Upper lobe of left lung (tissue), 6 donors: ENCODE results near the gene GTF2H3. TPM values are rescaled to one million over a fixed set of nuclear protein-coding genes. Genes with fewer than 3 reads are reported as not detected.

Experiments used
- ATAC-seq, 2 donors: fragments of 200-7000 bp; cut with Tn5 transposase; one replicate each; pipeline ENCODE4 v1.9.1; 2022; ENCODE audit warnings: mild to moderate bottlenecking in 2 of 2, moderate library complexity in 2 of 2; ENCODE audit not compliant: low FRiP score in 2 of 2
- DNase-seq, 2 donors: peaks; one replicate each; pipeline ENCODE4 v3.0.0-alpha.2; 2019 to 2020
- H3K27ac ChIP-seq, 4 donors: fragments of 200-600 bp; sonication (generic); one replicate each; pipeline ENCODE4 v1.5.1; 2016 to 2019
- H3K27me3 ChIP-seq, 4 donors: fragments of 200-600 bp; sonication (generic); one replicate each; pipeline ENCODE4 v1.5.1; 2017 to 2019
- H3K36me3 ChIP-seq, 4 donors: fragments of 200-600 bp; sonication (generic); one replicate each; pipeline ENCODE4 v1.5.1; 2016 to 2019
- H3K4me1 ChIP-seq, 4 donors: fragments of 200-600 bp; sonication (generic); one replicate each; pipeline ENCODE4 v1.5.1; 2018 to 2019
- H3K4me3 ChIP-seq, 4 donors: fragments of 200-600 bp; sonication (generic); one replicate each; pipeline ENCODE4 v1.5.1; 2017 to 2019; ENCODE audit warnings: mild to moderate bottlenecking in 2 of 4, moderate library complexity in 1 of 4
- H3K9me3 ChIP-seq, 4 donors: fragments of 200-600 bp; sonication (generic); one replicate each; pipeline ENCODE4 v1.5.1; 2018 to 2019
- EP300 ChIP-seq, 4 donors: sonication (generic); formaldehyde crosslinking; IDR thresholded peaks; one replicate each; pipeline ENCODE4 v1.5.1; 2017; ENCODE audit warnings: antibody characterized with exemption in 4 of 4, control low read depth in 2 of 4
- POLR2A ChIP-seq, 4 donors: fragments of 450-650 bp; IDR thresholded peaks; one replicate each; pipeline ENCODE4 v1.5.1; 2016 to 2017; ENCODE audit warnings: antibody characterized with exemption in 4 of 4, mild to moderate bottlenecking in 2 of 4
- POLR2AphosphoS5 ChIP-seq, 2 donors: sonication (generic); formaldehyde crosslinking; IDR thresholded peaks; one replicate each; pipeline ENCODE4 v1.5.1; 2017; ENCODE audit warnings: antibody characterized with exemption in 2 of 2
- WGBS, 2 donors: methylation state at CpG; one replicate each; pipeline ENCODE4 v1.1.5; 2017 to 2018; 5-methylcytosine and 5-hydroxymethylcytosine counted together
- total RNA-seq, 6 donors: library from RNA; depleted of rRNA in 4 of 6; stranded (reverse); fragments of >200 nt in 4 of 6; gene quantifications; one replicate each; pipeline versions ENCODE4 v1.1.0 to v1.2.1, GENCODE V29; 2016 to 2021
- TF ChIP-seq, protein P1 (sequence below), 6 experiments: fragments of 450-650 bp in 4 of 6; fragments of 200-600 bp in 2 of 6; sonication (generic) in 2 of 6; IDR thresholded peaks; one replicate each; pipeline ENCODE4 v1.5.1; 2016 to 2019; ENCODE audit warnings: antibody characterized with exemption in 6 of 6
- donor health status: DM: no; HTN: no; CAD: no; lungs with moderate emphysema.
- donor health status: DM: no; HTN: yes; CAD: no; lungs with severe emphysema.

The GTF2H3 gene
- total RNA-seq, 6 donors from 2014 or later, result 9.8 to 22.3 (median 16.8) TPM

GRCh38 chr12:123598522-123598921, 35.1 kb upstream of the GTF2H3 start:
- no peak overlapping the region for H3K4me3 ChIP-seq
- peaks cover 0 to 55% (median 32%) of the 10 kb centered on the region in 4 donors for H3K36me3 ChIP-seq
- TF ChIP-seq, protein P1, sequence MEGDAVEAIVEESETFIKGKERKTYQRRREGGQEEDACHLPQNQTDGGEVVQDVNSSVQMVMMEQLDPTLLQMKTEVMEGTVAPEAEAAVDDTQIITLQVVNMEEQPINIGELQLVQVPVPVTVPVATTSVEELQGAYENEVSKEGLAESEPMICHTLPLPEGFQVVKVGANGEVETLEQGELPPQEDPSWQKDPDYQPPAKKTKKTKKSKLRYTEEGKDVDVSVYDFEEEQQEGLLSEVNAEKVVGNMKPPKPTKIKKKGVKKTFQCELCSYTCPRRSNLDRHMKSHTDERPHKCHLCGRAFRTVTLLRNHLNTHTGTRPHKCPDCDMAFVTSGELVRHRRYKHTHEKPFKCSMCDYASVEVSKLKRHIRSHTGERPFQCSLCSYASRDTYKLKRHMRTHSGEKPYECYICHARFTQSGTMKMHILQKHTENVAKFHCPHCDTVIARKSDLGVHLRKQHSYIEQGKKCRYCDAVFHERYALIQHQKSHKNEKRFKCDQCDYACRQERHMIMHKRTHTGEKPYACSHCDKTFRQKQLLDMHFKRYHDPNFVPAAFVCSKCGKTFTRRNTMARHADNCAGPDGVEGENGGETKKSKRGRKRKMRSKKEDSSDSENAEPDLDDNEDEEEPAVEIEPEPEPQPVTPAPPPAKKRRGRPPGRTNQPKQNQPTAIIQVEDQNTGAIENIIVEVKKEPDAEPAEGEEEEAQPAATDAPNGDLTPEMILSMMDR (IDR thresholded peaks at IDR 0.05), result no peak
- TF ChIP-seq POLR2AphosphoS5 (IDR thresholded peaks at IDR 0.05) (no peak), POLR2A (IDR thresholded peaks at IDR 0.05) (no peak), EP300 (IDR thresholded peaks at IDR 0.05) (no peak)
- H3K9me3 ChIP-seq, result no peaks in the 10 kb centered on the region
- ATAC-seq (no peak), DNase-seq (no peak)
- H3K27ac ChIP-seq, result no peak overlapping the region
- WGBS, 2 donors, result 76 to 88% methylated on average over 3 of the region's 3 CpGs
- peaks cover 13 to 32% (median 21%) of the 10 kb centered on the region in 4 donors for H3K4me1 ChIP-seq
- no peaks in the 10 kb centered on the region for H3K27me3 ChIP-seq

GRCh38 chr12:123599310-123599709, 34.3 kb upstream of the GTF2H3 start:
- DNase-seq (no peak), ATAC-seq (no peak)
- Histone ChIP-seq H3K36me3 (peaks cover 0 to 51% (median 27%) of the 10 kb centered on the region in 4 donors), H3K9me3 (no peaks in the 10 kb centered on the region), H3K27me3 (no peaks in the 10 kb centered on the region), H3K27ac (no peak overlapping the region), H3K4me1 (peaks cover 16 to 40% (median 26%) of the 10 kb centered on the region in 4 donors), H3K4me3 (no peak overlapping the region)
- TF ChIP-seq POLR2AphosphoS5 (IDR thresholded peaks at IDR 0.05), result no peak
- TF ChIP-seq EP300 (IDR thresholded peaks at IDR 0.05), result no peak
- TF ChIP-seq, protein P1 (IDR thresholded peaks at IDR 0.05), result no peak
- TF ChIP-seq POLR2A (IDR thresholded peaks at IDR 0.05), result no peak
- 91 to 100% methylated on average over 1 of the region's 1 CpG for WGBS, 2 donors

- H3K4me3 ChIP-seq, result no peak overlapping the region
- H3K27me3 ChIP-seq, result no peaks in the 10 kb centered on the region
- H3K36me3 ChIP-seq, result peaks cover 0 to 49% (median 24%) of the 10 kb centered on the region in 4 donors
- ATAC-seq (no peak), DNase-seq (peak in 1 of 2 donors; percentile 20)
- H3K4me1 ChIP-seq, result peaks cover 16 to 41% (median 27%) of the 10 kb centered on the region in 4 donors
- no peak for TF ChIP-seq EP300 (IDR thresholded peaks at IDR 0.05)
- no peak for TF ChIP-seq POLR2A (IDR thresholded peaks at IDR 0.05)
- TF ChIP-seq, protein P1 (IDR thresholded peaks at IDR 0.05), result no peak
- no peak for TF ChIP-seq POLR2AphosphoS5 (IDR thresholded peaks at IDR 0.05)
- no peaks in the 10 kb centered on the region for H3K9me3 ChIP-seq
- WGBS, 2 donors, result 88 to 95% methylated on average over 7 of the region's 7 CpGs
- no peak overlapping the region for H3K27ac ChIP-seq
Measured at GRCh38 chr12:123599721-123600120, 33.9 kb upstream of the GTF2H3 start.

GRCh38 chr12:123601602-123602489, 31.8 kb upstream of the GTF2H3 start, which contains the start of gene DDX55:
TSS of gene DDX55 (plus strand) at chr12:123602099. CDS start at chr12:123602149, 50 bp downstream.
- DNase-seq (peak; percentile 87 to 96), ATAC-seq (peak; percentile 97 to 99)
- Histone ChIP-seq H3K27ac (peak within 1 kb of the TSS; percentile 83 to 96 (median 88)), H3K27me3 (no peaks in the 10 kb centered on the region), H3K4me1 (peaks cover 16 to 37% (median 23%) of the 10 kb centered on the region in 4 donors), H3K9me3 (no peaks in the 10 kb centered on the region), H3K36me3 (peaks cover 0 to 45% (median 23%) of the 10 kb centered on the region in 4 donors), H3K4me3 (peak within 1 kb of the TSS; percentile 86 to 100 (median 99))
- TF ChIP-seq, protein P1 (IDR thresholded peaks at IDR 0.05), result peak in 5 of 6 experiments; percentile 34 to 96 (median 60)
- peak in 2 of 4 donors; percentile 59 to 77 for TF ChIP-seq POLR2A (IDR thresholded peaks at IDR 0.05)
- TF ChIP-seq EP300 (IDR thresholded peaks at IDR 0.05), result peak in 1 of 4 donors; percentile 55
- TF ChIP-seq POLR2AphosphoS5 (IDR thresholded peaks at IDR 0.05), result peak; percentile 91 to 92
- 0 to 1% methylated on average over 13 to 51 of the region's 81 CpGs for WGBS, 2 donors
